Measurements from ENCODE around the gene SUSD5.

DNA sequence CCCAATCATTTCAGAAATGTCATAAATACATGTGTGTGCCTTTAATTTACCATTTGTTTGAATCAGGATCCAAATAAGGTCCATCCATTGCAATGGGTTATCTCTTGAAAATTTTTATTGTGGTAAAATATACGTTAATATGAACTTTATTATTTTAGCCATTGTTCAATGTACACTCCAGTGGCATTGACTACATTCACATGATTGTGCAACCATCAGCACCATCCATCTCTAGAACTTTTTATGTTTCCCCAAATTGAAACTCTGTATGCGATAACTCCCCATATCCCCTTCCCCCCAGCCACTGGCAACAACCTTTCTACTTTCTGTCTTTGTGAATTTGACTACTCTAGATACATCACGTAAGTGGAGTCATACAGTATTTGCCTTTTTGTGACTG lies 92.8 kb downstream of the SUSD5 start:
- no peak for TF ChIP-seq POLR2A (IDR thresholded peaks at IDR 0.05)
- TF ChIP-seq, protein P1, sequence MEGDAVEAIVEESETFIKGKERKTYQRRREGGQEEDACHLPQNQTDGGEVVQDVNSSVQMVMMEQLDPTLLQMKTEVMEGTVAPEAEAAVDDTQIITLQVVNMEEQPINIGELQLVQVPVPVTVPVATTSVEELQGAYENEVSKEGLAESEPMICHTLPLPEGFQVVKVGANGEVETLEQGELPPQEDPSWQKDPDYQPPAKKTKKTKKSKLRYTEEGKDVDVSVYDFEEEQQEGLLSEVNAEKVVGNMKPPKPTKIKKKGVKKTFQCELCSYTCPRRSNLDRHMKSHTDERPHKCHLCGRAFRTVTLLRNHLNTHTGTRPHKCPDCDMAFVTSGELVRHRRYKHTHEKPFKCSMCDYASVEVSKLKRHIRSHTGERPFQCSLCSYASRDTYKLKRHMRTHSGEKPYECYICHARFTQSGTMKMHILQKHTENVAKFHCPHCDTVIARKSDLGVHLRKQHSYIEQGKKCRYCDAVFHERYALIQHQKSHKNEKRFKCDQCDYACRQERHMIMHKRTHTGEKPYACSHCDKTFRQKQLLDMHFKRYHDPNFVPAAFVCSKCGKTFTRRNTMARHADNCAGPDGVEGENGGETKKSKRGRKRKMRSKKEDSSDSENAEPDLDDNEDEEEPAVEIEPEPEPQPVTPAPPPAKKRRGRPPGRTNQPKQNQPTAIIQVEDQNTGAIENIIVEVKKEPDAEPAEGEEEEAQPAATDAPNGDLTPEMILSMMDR (IDR thresholded peaks at IDR 0.05), result no peak
